Neural progenitor cell (in vitro differentiated cells): ENCODE measurements around the gene PRDM16. TPM values are rescaled to one million over a fixed set of nuclear protein-coding genes. Genes with fewer than 3 reads are reported as not detected.

Experiments
- DNase-seq: peaks from one replicate; pipeline ENCODE4 v3.0.0-alpha.2; 2016; ENCODE audit warnings: low spot score
- H2AFZ ChIP-seq: fragments of 200-600 bp; sonication (generic); replicated peaks from 2 replicates; pipeline ENCODE4 v1.6.1; 2016; ENCODE audit warnings: antibody characterized with exemption
- H3F3A ChIP-seq: fragments of 200-600 bp; sonication (generic); 2 replicates; pipeline ENCODE4 v1.6.1; 2016; ENCODE audit warnings: antibody characterized with exemption, low read depth
- H3K27ac ChIP-seq: fragments of 200-600 bp; sonication (generic); 2 replicates; pipeline ENCODE4 v1.5.1; 2016; ENCODE audit warnings: mild to moderate bottlenecking
- H3K27me3 ChIP-seq: fragments of 200-600 bp; sonication (generic); 2 replicates; pipeline ENCODE4 v1.6.1; 2016; ENCODE audit warnings: mild to moderate bottlenecking, moderate library complexity
- H3K36me3 ChIP-seq: fragments of 200-600 bp; sonication (generic); 2 replicates; pipeline ENCODE4 v1.5.1; 2016
- H3K4me1 ChIP-seq: fragments of 200-600 bp; sonication (generic); 2 replicates; pipeline ENCODE4 v1.6.1; 2016; ENCODE audit warnings: mixed run types
- H3K4me2 ChIP-seq: fragments of 200-600 bp; sonication (generic); 2 replicates; pipeline ENCODE4 v1.6.1; 2016
- H3K4me3 ChIP-seq: fragments of 200-600 bp; sonication (generic); 2 replicates; pipeline ENCODE4 v1.5.1; 2016
- H3K79me2 ChIP-seq: fragments of 200-600 bp; sonication (generic); 2 replicates; pipeline ENCODE4 v1.6.1; 2016; ENCODE audit warnings: low read depth
- H3K9ac ChIP-seq: fragments of 200-600 bp; sonication (generic); 2 replicates; pipeline ENCODE4 v1.6.1; 2016
- H3K9me3 ChIP-seq: fragments of 200-600 bp; sonication (generic); 2 replicates; pipeline ENCODE4 v1.5.1; 2016; ENCODE audit warnings: low read depth
- H4K20me1 ChIP-seq: fragments of 200-600 bp; sonication (generic); 2 replicates; pipeline ENCODE4 v1.6.1; 2016; ENCODE audit warnings: low read depth
- H3K27ac Mint-ChIP-seq: 3 replicates; pipeline ENCODE4 v1.8.0; 2021; ENCODE audit warnings: mixed read lengths
- H3K27me3 Mint-ChIP-seq: 2 replicates; pipeline ENCODE4 v1.8.0; 2022; ENCODE audit warnings: low read depth, mild to moderate bottlenecking, inconsistent platforms, moderate library complexity, mixed read lengths; ENCODE audit not compliant: insufficient read depth
- H3K36me3 Mint-ChIP-seq: 3 replicates; pipeline ENCODE4 v1.8.0; 2021; ENCODE audit warnings: mixed read lengths
- H3K4me1 Mint-ChIP-seq: 3 replicates; pipeline ENCODE4 v1.8.0; 2021; ENCODE audit warnings: mixed read lengths
- H3K4me3 Mint-ChIP-seq: 3 replicates; pipeline ENCODE4 v1.8.0; 2021; ENCODE audit warnings: mild to moderate bottlenecking, moderate library complexity, mixed read lengths
- H3K9me3 Mint-ChIP-seq: 3 replicates; pipeline ENCODE4 v1.8.0; 2020; ENCODE audit warnings: mixed read lengths
- EZH2 ChIP-seq: fragments of 200-600 bp; sonication (generic); IDR thresholded peaks from 2 replicates; pipeline ENCODE4 v1.6.1; 2017; ENCODE audit warnings: antibody characterized with exemption, mild to moderate bottlenecking, moderate library complexity
- EZH2phosphoT487 ChIP-seq: fragments of 200-600 bp; sonication (generic); IDR thresholded peaks from 2 replicates; pipeline ENCODE4 v1.6.1; 2017; ENCODE audit warnings: antibody characterized with exemption
- total RNA-seq: library from RNA; depleted of rRNA; stranded (reverse); fragments of >200 nt; gene quantifications from 2 replicates; pipeline ENCODE4 v1.2.3, GENCODE V29; 2015; ENCODE audit warnings: low replicate concordance
- TF ChIP-seq, protein P1 (sequence below): fragments of 200-600 bp; sonication (generic); IDR thresholded peaks from 2 replicates; pipeline ENCODE4 v1.5.1; 2017; ENCODE audit warnings: antibody characterized with exemption, mild to moderate bottlenecking

PRDM16 gene
- total RNA-seq, 1 donor from 2014 or later = 1.9 TPM

DNA sequence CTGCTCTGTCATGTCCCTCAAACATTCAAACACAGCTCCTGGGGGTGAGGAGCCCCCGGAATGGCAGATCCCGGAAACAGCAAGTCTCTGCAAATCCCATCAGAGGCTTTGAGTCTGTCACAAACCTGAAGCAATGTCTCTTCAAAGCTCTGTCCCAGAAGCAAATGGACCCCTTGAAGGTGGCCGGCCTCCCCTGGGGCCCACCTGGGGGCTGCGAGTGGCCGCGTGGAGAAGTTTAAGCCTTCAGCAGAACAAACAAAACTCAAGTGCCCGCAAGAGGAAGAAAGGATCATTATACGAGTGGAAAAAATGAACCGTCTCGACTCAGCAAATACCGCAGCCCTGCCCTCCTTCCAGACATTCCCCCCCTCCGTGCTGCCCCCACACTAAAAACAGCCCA, 53.3 kb downstream of the PRDM16 start:
- peak overlapping the region; percentile 50 for H3K27ac Mint-ChIP-seq
- Histone ChIP-seq H3F3A (peaks cover 32% of the 10 kb centered on the region), H3K79me2 (no peaks in the 10 kb centered on the region), H3K36me3 (no peaks in the 10 kb centered on the region), H3K9me3 (no peaks in the 10 kb centered on the region), H3K4me1 (peaks cover 74% of the 10 kb centered on the region), H3K4me2 (peak overlapping the region; percentile 24), H3K9ac (no peak overlapping the region), H3K4me3 (no peak overlapping the region), H4K20me1 (no peaks in the 10 kb centered on the region), H2AFZ (no peak overlapping the region), H3K27ac (peak overlapping the region; percentile 1), H3K27me3 (no peaks in the 10 kb centered on the region)
- no peaks in the 10 kb centered on the region for H3K9me3 Mint-ChIP-seq
- TF ChIP-seq EZH2phosphoT487 (no peak), EZH2 (no peak)
- TF ChIP-seq, protein P1, sequence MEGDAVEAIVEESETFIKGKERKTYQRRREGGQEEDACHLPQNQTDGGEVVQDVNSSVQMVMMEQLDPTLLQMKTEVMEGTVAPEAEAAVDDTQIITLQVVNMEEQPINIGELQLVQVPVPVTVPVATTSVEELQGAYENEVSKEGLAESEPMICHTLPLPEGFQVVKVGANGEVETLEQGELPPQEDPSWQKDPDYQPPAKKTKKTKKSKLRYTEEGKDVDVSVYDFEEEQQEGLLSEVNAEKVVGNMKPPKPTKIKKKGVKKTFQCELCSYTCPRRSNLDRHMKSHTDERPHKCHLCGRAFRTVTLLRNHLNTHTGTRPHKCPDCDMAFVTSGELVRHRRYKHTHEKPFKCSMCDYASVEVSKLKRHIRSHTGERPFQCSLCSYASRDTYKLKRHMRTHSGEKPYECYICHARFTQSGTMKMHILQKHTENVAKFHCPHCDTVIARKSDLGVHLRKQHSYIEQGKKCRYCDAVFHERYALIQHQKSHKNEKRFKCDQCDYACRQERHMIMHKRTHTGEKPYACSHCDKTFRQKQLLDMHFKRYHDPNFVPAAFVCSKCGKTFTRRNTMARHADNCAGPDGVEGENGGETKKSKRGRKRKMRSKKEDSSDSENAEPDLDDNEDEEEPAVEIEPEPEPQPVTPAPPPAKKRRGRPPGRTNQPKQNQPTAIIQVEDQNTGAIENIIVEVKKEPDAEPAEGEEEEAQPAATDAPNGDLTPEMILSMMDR = no peak
- H3K4me3 Mint-ChIP-seq = no peak overlapping the region
- H3K27me3 Mint-ChIP-seq = peaks cover 4% of the 10 kb centered on the region
- H3K36me3 Mint-ChIP-seq = no peaks in the 10 kb centered on the region
- H3K4me1 Mint-ChIP-seq = peaks cover 65% of the 10 kb centered on the region
- DNase-seq = no peak

DNA sequence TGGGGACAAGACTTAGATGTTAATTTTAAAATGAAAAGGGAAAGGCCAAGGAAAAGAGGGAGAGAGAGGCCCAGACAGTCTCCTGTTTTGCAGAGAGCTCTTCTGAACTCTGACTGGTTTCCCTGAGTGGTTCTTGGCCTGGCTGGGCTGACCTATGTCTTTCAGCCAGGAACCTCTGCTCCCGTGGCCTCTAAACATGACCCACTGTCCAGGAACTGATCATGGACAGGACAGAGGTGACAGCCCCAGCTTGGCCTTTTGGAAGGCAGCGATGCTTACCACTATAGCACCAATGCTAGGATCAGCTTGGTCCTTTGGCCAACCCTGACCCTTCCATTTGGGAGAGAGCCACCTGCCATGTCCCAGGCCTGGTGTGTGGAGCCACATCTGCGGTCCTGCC, 55.2 kb downstream of the PRDM16 start:
- Histone ChIP-seq H3K79me2 (no peaks in the 10 kb centered on the region), H4K20me1 (no peaks in the 10 kb centered on the region), H3K4me1 (peaks cover 77% of the 10 kb centered on the region), H2AFZ (no peak overlapping the region), H3K27ac (no peak overlapping the region), H3F3A (peaks cover 32% of the 10 kb centered on the region), H3K9ac (no peak overlapping the region), H3K4me2 (no peak overlapping the region), H3K9me3 (no peaks in the 10 kb centered on the region), H3K36me3 (no peaks in the 10 kb centered on the region), H3K4me3 (no peak overlapping the region), H3K27me3 (no peaks in the 10 kb centered on the region)
- H3K4me1 Mint-ChIP-seq = peaks cover 69% of the 10 kb centered on the region
- DNase-seq = no peak
- no peak overlapping the region for H3K4me3 Mint-ChIP-seq
- H3K9me3 Mint-ChIP-seq = peaks cover 3% of the 10 kb centered on the region
- no peaks in the 10 kb centered on the region for H3K36me3 Mint-ChIP-seq
- H3K27me3 Mint-ChIP-seq = peaks cover 9% of the 10 kb centered on the region
- TF ChIP-seq EZH2phosphoT487 (no peak), EZH2 (no peak)
- TF ChIP-seq, protein P1 = no peak
- no peak overlapping the region for H3K27ac Mint-ChIP-seq

GRCh38 chr1:3125078-3125477, 56.1 kb downstream of the PRDM16 start:
- Mint-ChIP-seq H3K4me3 (no peak overlapping the region), H3K9me3 (peaks cover 3% of the 10 kb centered on the region), H3K27me3 (peaks cover 8% of the 10 kb centered on the region), H3K36me3 (no peaks in the 10 kb centered on the region), H3K4me1 (peaks cover 65% of the 10 kb centered on the region), H3K27ac (no peak overlapping the region)
- DNase-seq = peak; percentile 67
- Histone ChIP-seq H3K79me2 (no peaks in the 10 kb centered on the region), H3K4me1 (peaks cover 73% of the 10 kb centered on the region), H3K36me3 (no peaks in the 10 kb centered on the region), H3F3A (peaks cover 32% of the 10 kb centered on the region), H3K27me3 (no peaks in the 10 kb centered on the region), H3K27ac (peak overlapping the region; percentile 80), H3K9ac (no peak overlapping the region), H3K4me2 (no peak overlapping the region), H3K4me3 (no peak overlapping the region), H4K20me1 (no peaks in the 10 kb centered on the region), H3K9me3 (no peaks in the 10 kb centered on the region), H2AFZ (no peak overlapping the region)
- no peak for TF ChIP-seq EZH2
- TF ChIP-seq, protein P1 = no peak
- TF ChIP-seq EZH2phosphoT487 = no peak
